Posterior vena cava (tissue), 2 donors: ENCODE results near the gene PHF12. TPM values are rescaled to one million over a fixed set of nuclear protein-coding genes. Genes with fewer than 3 reads are reported as not detected.

Experiments used
- DNase-seq: peaks from one replicate; pipeline ENCODE4 v3.0.0-alpha.2; 2020; ENCODE audit warnings: low spot score
- intact Hi-C, 2 donors: fragments of 100-400 bp; cut with DNase I; formaldehyde crosslinking; loops; one replicate each; pipeline versions ENCODE4 v1.14.1 to v1.14.2; 2022 to 2023
- long read RNA-seq, 2 donors: library from polyadenylated mRNA; unstranded; transcript quantifications; one replicate each; pipeline ENCODE4 v2.0.0, GENCODE V29; 2020 to 2021
- total RNA-seq, 2 donors: library from RNA; stranded (reverse); fragmentation: NEBNext Ultra II Directional; extraction: Animal tissue kit (Norgen Biotek cat#: 25700); gene quantifications; one replicate each; pipeline ENCODE4 v1.2.1, GENCODE V29; 2021
- donor health status: DM: yes; HTN: yes; CAD: no.
- donor health status: DM: yes; HTN: yes; CAD: no.

Gene PHF12
- total RNA-seq = 10 to 100 TPM; 26.7 to 32.3 TPM
- long read RNA-seq, donor 1, full-length matches to known transcripts = 1 of 3 reads
- long read RNA-seq, donor 1, partial matches to known transcripts = 2 of 3 reads
- long read RNA-seq, donor 1, other reads (novel, unspliced or antisense) = 0 of 3 reads
- long read RNA-seq, donor 2, partial matches to known transcripts = 10 of 14 reads
- long read RNA-seq, donor 2, other reads (novel, unspliced or antisense) = 4 of 14 reads

- DNase-seq = peak; percentile 100
- intact Hi-C loops = loop anchor here in 1 of 2 donors (5.0 kb wide), 1 partner anchor 44 kb away; no protein-coding TSS in a partner anchor
Observed at GRCh38 chr17:28951428-28951990, at the start of gene PHF12. Gene PHF12, minus strand, starts transcription at chr17:28951518. Its CDS starts 558 bp downstream, at chr17:28950960.

GRCh38 chr17:29000973-29001372 is 49.7 kb upstream of the PHF12 start:
- intact Hi-C loops = no loop called here
- no peak for DNase-seq

GRCh38 chr17:28999206-28999605 is 47.9 kb upstream of the PHF12 start:
- no peak for DNase-seq
- intact Hi-C loops = no loop called here

GRCh38 chr17:28997806-28998205 is 46.5 kb upstream of the PHF12 start:
- intact Hi-C loops = no loop called here
- DNase-seq = no peak

- intact Hi-C loops = no loop called here
- no peak for DNase-seq
Observed at GRCh38 chr17:28996554-28997096, 45.3 kb upstream of the PHF12 start.

- intact Hi-C loops = no loop called here
Observed at GRCh38 chr17:28993645-28994426, 42.5 kb upstream of the PHF12 start.

GRCh38 chr17:28992625-28993600 is 41.6 kb upstream of the PHF12 start:
- DNase-seq = no peak
- intact Hi-C loops = no loop called here

More at GRCh38 chr17:28993645-28994426, 42.5 kb upstream of the PHF12 start:
- no peak for DNase-seq

GRCh38 chr17:28992185-28992584 is 40.9 kb upstream of the PHF12 start:
- no peak for DNase-seq
- intact Hi-C loops = no loop called here

- DNase-seq = no peak
- intact Hi-C loops = no loop called here
Observed at GRCh38 chr17:28991779-28992178, 40.5 kb upstream of the PHF12 start.

- DNase-seq = no peak
- intact Hi-C loops = no loop called here
Observed at GRCh38 chr17:28989028-28989427, 37.7 kb upstream of the PHF12 start.

- no peak for DNase-seq
- intact Hi-C loops = no loop called here
Observed at GRCh38 chr17:28988475-28988874, 37.2 kb upstream of the PHF12 start.

GRCh38 chr17:28986714-28987655 is 35.7 kb upstream of the PHF12 start:
- no peak for DNase-seq
- intact Hi-C loops = no loop called here

GRCh38 chr17:28985950-28986713 is 34.8 kb upstream of the PHF12 start:
- intact Hi-C loops = no loop called here
- no peak for DNase-seq

GRCh38 chr17:28983286-28984230 is 32.2 kb upstream of the PHF12 start:
- intact Hi-C loops = no loop called here
- no peak for DNase-seq

- no peak for DNase-seq
- intact Hi-C loops = no loop called here
Observed at GRCh38 chr17:28982131-28982793, 30.9 kb upstream of the PHF12 start.
